ENCODE results near the gene MMP23B.

DNA sequence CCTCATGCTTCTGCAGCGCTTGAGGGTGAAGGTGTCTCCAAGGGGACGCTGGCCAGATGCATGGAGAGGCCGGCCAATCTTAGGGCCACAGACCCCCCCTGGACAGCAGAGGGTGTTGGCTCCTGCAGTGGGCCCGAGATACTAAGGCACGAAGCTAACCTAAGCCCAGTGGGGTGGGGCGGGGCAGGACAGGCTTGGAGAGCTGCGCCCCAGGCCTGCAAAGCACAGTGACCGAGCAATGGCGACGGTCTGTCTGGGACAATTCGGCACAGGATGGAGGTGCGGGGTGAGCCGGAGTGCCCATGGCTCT lies 33.3 kb upstream of the MMP23B start:
- TF ChIP-seq, protein P1, sequence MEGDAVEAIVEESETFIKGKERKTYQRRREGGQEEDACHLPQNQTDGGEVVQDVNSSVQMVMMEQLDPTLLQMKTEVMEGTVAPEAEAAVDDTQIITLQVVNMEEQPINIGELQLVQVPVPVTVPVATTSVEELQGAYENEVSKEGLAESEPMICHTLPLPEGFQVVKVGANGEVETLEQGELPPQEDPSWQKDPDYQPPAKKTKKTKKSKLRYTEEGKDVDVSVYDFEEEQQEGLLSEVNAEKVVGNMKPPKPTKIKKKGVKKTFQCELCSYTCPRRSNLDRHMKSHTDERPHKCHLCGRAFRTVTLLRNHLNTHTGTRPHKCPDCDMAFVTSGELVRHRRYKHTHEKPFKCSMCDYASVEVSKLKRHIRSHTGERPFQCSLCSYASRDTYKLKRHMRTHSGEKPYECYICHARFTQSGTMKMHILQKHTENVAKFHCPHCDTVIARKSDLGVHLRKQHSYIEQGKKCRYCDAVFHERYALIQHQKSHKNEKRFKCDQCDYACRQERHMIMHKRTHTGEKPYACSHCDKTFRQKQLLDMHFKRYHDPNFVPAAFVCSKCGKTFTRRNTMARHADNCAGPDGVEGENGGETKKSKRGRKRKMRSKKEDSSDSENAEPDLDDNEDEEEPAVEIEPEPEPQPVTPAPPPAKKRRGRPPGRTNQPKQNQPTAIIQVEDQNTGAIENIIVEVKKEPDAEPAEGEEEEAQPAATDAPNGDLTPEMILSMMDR (conservative IDR thresholded peaks at IDR 0.05; ENCODE audit: low read length): no peak
- TF ChIP-seq EZH2phosphoT487 (IDR thresholded peaks at IDR 0.05; ENCODE audit: borderline replicate concordance): no peak

Data from Loucy (cell line).